SU-DHL-6 (cell line): Measurements from ENCODE around the gene GDI1.
A peak's percentile ranks its signal among the peaks of the same experiment; 100 is the strongest.

Experiments used
- H2AFZ ChIP-seq: fragments of 200-600 bp; sonication (generic); 2 replicates; pipeline ENCODE4 v1.6.1; 2014; ENCODE audit warnings: low read depth, mild to moderate bottlenecking, moderate library complexity, mixed read lengths, antibody characterized with exemption, low read length; ENCODE audit not compliant: severe bottlenecking
- H3F3A ChIP-seq: fragments of 200-600 bp; shearing (Covaris generic); 2 replicates; pipeline ENCODE4 v1.6.0; 2016; ENCODE audit warnings: antibody characterized with exemption, mild to moderate bottlenecking; ENCODE audit not compliant: insufficient read depth
- H3K27ac ChIP-seq: fragments of 200-600 bp; sonication (generic); 2 replicates; pipeline ENCODE4 v1.5.1; 2016; ENCODE audit warnings: low read depth, mild to moderate bottlenecking, low read length, moderate library complexity, mixed read lengths
- H3K27me3 ChIP-seq: fragments of 200-600 bp; sonication (generic), shearing (Covaris generic); 2 replicates; pipeline ENCODE4 v1.6.0; 2014; ENCODE audit warnings: mild to moderate bottlenecking, low read length
- H3K36me3 ChIP-seq: fragments of 200-600 bp; sonication (generic); 2 replicates; pipeline ENCODE4 v1.6.1; 2014; ENCODE audit warnings: mild to moderate bottlenecking, low read length, mixed read lengths
- H3K4me2 ChIP-seq: fragments of 300-600, 200-600 bp; shearing (Covaris generic), sonication (generic); 2 replicates; pipeline ENCODE4 v1.6.0; 2014; ENCODE audit warnings: low read length, low read depth, mild to moderate bottlenecking; ENCODE audit not compliant: poor library complexity, severe bottlenecking
- H3K4me3 ChIP-seq: fragments of 200-600 bp; sonication (generic); 2 replicates; pipeline ENCODE4 v1.5.1; 2014; ENCODE audit warnings: antibody characterized with exemption, low read length, mild to moderate bottlenecking, mixed read lengths; ENCODE audit not compliant: insufficient read depth, poor library complexity, severe bottlenecking
- H3K79me2 ChIP-seq: fragments of 200-600 bp; sonication (generic); 2 replicates; pipeline ENCODE4 v1.6.1; 2014; ENCODE audit warnings: mild to moderate bottlenecking, low read length, moderate library complexity; ENCODE audit not compliant: insufficient read depth
- H3K9ac ChIP-seq: fragments of 200-600 bp; sonication (generic); 2 replicates; pipeline ENCODE4 v1.7.0; 2014; ENCODE audit warnings: mild to moderate bottlenecking, low read length
- H3K9me2 ChIP-seq: fragments of 200-600 bp; sonication (generic); replicated peaks from 2 replicates; pipeline ENCODE4 v1.6.1; 2014; ENCODE audit warnings: low read length; ENCODE audit not compliant: insufficient read depth
- H3K9me3 ChIP-seq: fragments of 200-600 bp; sonication (generic); 2 replicates; pipeline ENCODE4 v1.6.1; 2014; ENCODE audit warnings: low read length, mixed read lengths; ENCODE audit not compliant: insufficient read depth
- H4K20me1 ChIP-seq: fragments of 200-600 bp; sonication (generic); 2 replicates; pipeline ENCODE4 v1.6.1; 2014; ENCODE audit warnings: low read depth, mild to moderate bottlenecking, antibody characterized with exemption, low read length, moderate library complexity, mixed read lengths
- CTCF ChIP-seq: fragments of 200-600 bp; sonication (generic); IDR thresholded peaks from one replicate; pipeline ENCODE4 v1.5.1; 2017; ENCODE audit warnings: antibody characterized with exemption, mild to moderate bottlenecking, low read length, moderate library complexity; ENCODE audit not compliant: insufficient read depth, poor library complexity, severe bottlenecking
- EZH2phosphoT487 ChIP-seq: fragments of 200-600 bp; sonication (generic), shearing (Covaris generic); conservative IDR thresholded peaks from 2 replicates; pipeline ENCODE4 v1.6.1; 2018; ENCODE audit warnings: mild to moderate bottlenecking, antibody characterized with exemption, low read length, moderate library complexity, mixed read lengths

The GDI1 gene

GRCh38 chrX:154489182-154489581, 52.2 kb downstream of the GDI1 start:
- H2AFZ ChIP-seq = no peak overlapping the region
- H3K36me3 ChIP-seq = no peaks in the 10 kb centered on the region
- no peaks in the 10 kb centered on the region for H4K20me1 ChIP-seq
- H3K9ac ChIP-seq = peak overlapping the region; percentile 73
- no peaks in the 10 kb centered on the region for H3K9me2 ChIP-seq
- H3K4me2 ChIP-seq = peak overlapping the region; percentile 81
- 0 out of 2 replicates have a peak overlapping the region, but pooled peaks have one; percentile 65 for H3K27ac ChIP-seq
- peaks cover 18% of the 10 kb centered on the region for H3K79me2 ChIP-seq
- peaks cover 6% of the 10 kb centered on the region for H3F3A ChIP-seq
- H3K4me3 ChIP-seq = peak overlapping the region; percentile 76
- no peaks in the 10 kb centered on the region for H3K9me3 ChIP-seq
- no peaks in the 10 kb centered on the region for H3K27me3 ChIP-seq
- TF ChIP-seq CTCF = no peak
- TF ChIP-seq EZH2phosphoT487 = no peak

GRCh38 chrX:154490021-154490413, 53.1 kb downstream of the GDI1 start:
- H3K27ac ChIP-seq = peak overlapping the region; percentile 65
- TF ChIP-seq CTCF = no peak
- TF ChIP-seq EZH2phosphoT487 = no peak
- no peaks in the 10 kb centered on the region for H4K20me1 ChIP-seq
- H3K79me2 ChIP-seq = peaks cover 13% of the 10 kb centered on the region
- H3K9me2 ChIP-seq = no peaks in the 10 kb centered on the region
- no peaks in the 10 kb centered on the region for H3K27me3 ChIP-seq
- no peaks in the 10 kb centered on the region for H3K36me3 ChIP-seq
- H3K4me2 ChIP-seq = peak overlapping the region; percentile 81
- peaks cover 6% of the 10 kb centered on the region for H3F3A ChIP-seq
- H3K9me3 ChIP-seq = no peaks in the 10 kb centered on the region
- peak overlapping the region; percentile 76 for H3K4me3 ChIP-seq
- no peak overlapping the region for H2AFZ ChIP-seq
- H3K9ac ChIP-seq = peak overlapping the region; percentile 73

- H3K4me2 ChIP-seq = peak within 1 kb of the TSS; percentile 81
- H3K4me3 ChIP-seq = peak within 1 kb of the TSS; percentile 76
- H3K27me3 ChIP-seq = no peaks in the 10 kb centered on the region
- no peaks in the 10 kb centered on the region for H3K36me3 ChIP-seq
- H3K9me2 ChIP-seq = no peaks in the 10 kb centered on the region
- H3K9ac ChIP-seq = peak within 1 kb of the TSS; percentile 74
- H3F3A ChIP-seq = peaks cover 6% of the 10 kb centered on the region
- H4K20me1 ChIP-seq = no peaks in the 10 kb centered on the region
- peaks cover 8% of the 10 kb centered on the region for H3K79me2 ChIP-seq
- peak within 1 kb of the TSS; percentile 89 for H2AFZ ChIP-seq
- no peaks in the 10 kb centered on the region for H3K9me3 ChIP-seq
- peak within 1 kb of the TSS; percentile 65 for H3K27ac ChIP-seq
- TF ChIP-seq EZH2phosphoT487 = no peak
- peak; percentile 9 for TF ChIP-seq CTCF
These were observed 53.6 kb downstream of the GDI1 start, which contains the start of gene SLC10A3 for GRCh38 chrX:154490414-154491083. Gene SLC10A3, minus strand, starts transcription at chrX:154490629. Its CDS starts 1,689 bp downstream, at chrX:154488940.
